Stimulated activated CD8-positive, alpha-beta memory T cell treated with anti-CD3 and anti-CD28 coated beads, Interleukin-7, amount 100 ng/mL, for 48 hours (primary cell): ENCODE data around the gene KAZN.

Source experiments
- DNase-seq, 2 donors: peaks; one replicate each; pipeline ENCODE4 v3.0.0-alpha.2; 2020; ENCODE audit warnings: low read depth in 1 of 2; ENCODE audit errors: extremely low read depth in 1 of 2

KAZN gene

GRCh38 chr1:14738647-14739046, 140.2 kb downstream of the KAZN start:
- DNase-seq = no peak

- DNase-seq = no peak
Measured at GRCh38 chr1:14739082-14739832, 140.8 kb downstream of the KAZN start.

GRCh38 chr1:14740016-14740415, 141.5 kb downstream of the KAZN start:
- DNase-seq = no peak

GRCh38 chr1:14741082-14741481, 142.6 kb downstream of the KAZN start:
- no peak for DNase-seq

- DNase-seq = no peak
Measured at GRCh38 chr1:14741532-14741931, 143.0 kb downstream of the KAZN start.

- no peak for DNase-seq
Measured at GRCh38 chr1:14742181-14742980, 143.9 kb downstream of the KAZN start.

GRCh38 chr1:14743368-14743767, 144.9 kb downstream of the KAZN start:
- DNase-seq = no peak

GRCh38 chr1:14745001-14745720, 146.7 kb downstream of the KAZN start:
- no peak for DNase-seq

GRCh38 chr1:14745789-14746188, 147.3 kb downstream of the KAZN start:
- no peak for DNase-seq

GRCh38 chr1:14746393-14746792, 147.9 kb downstream of the KAZN start:
- DNase-seq = no peak

- no peak for DNase-seq
Measured at GRCh38 chr1:14748151-14748550, 149.7 kb downstream of the KAZN start.

GRCh38 chr1:14748977-14749376, 150.5 kb downstream of the KAZN start:
- DNase-seq = no peak

GRCh38 chr1:14750490-14750889, 152.0 kb downstream of the KAZN start:
- DNase-seq = no peak

GRCh38 chr1:14755518-14756252, 157.2 kb downstream of the KAZN start:
- DNase-seq = no peak

- DNase-seq = no peak
Measured at GRCh38 chr1:14756589-14757285, 158.3 kb downstream of the KAZN start.

GRCh38 chr1:14757286-14757625, 158.8 kb downstream of the KAZN start:
- no peak for DNase-seq

GRCh38 chr1:14759042-14759818, 160.7 kb downstream of the KAZN start:
- DNase-seq = no peak

- no peak for DNase-seq
Measured at GRCh38 chr1:14759843-14760242, 161.4 kb downstream of the KAZN start.

GRCh38 chr1:14760780-14761179, 162.3 kb downstream of the KAZN start:
- DNase-seq = no peak
